Activated CD4-positive, alpha-beta T cell treated with anti-CD3 and anti-CD28 coated beads, Interleukin-2, amount 10 ng/mL, durations not matched to agents 24 days and 14 days (primary cell): ENCODE measurements around the gene SNX32. TPM values are rescaled to one million over a fixed set of nuclear protein-coding genes. Genes with fewer than 3 reads are reported as not detected.

ENCODE experiments used
- DNase-seq: peaks from one replicate; pipeline ENCODE4 v3.0.0; 2022
- H3K27ac Mint-ChIP-seq: one replicate; pipeline ENCODE4 v1.8.0; 2022; ENCODE audit warnings: mild to moderate bottlenecking, mixed read lengths
- H3K27me3 Mint-ChIP-seq: one replicate; pipeline ENCODE4 v1.8.0; 2022; ENCODE audit warnings: mixed read lengths
- H3K36me3 Mint-ChIP-seq: one replicate; pipeline ENCODE4 v1.8.0; 2022; ENCODE audit warnings: low read depth, mild to moderate bottlenecking, mixed read lengths
- H3K4me1 Mint-ChIP-seq: one replicate; pipeline ENCODE4 v1.8.0; 2021; ENCODE audit warnings: mixed read lengths
- H3K4me3 Mint-ChIP-seq: one replicate; pipeline ENCODE4 v1.8.0; 2022; ENCODE audit warnings: mild to moderate bottlenecking, moderate library complexity, mixed read lengths
- H3K9me3 Mint-ChIP-seq: one replicate; pipeline ENCODE4 v1.8.0; 2021; ENCODE audit warnings: mixed read lengths
- intact Hi-C: fragments of 100-400 bp; cut with micrococcal nuclease; formaldehyde crosslinking; loops from one replicate; pipeline ENCODE4 v1.15.1; 2023
- total RNA-seq: library from RNA; stranded (reverse); gene quantifications from 2 replicates; pipeline ENCODE4 v1.2.3, GENCODE V29; 2022

SNX32 gene
- total RNA-seq, 1 donor from 2014 or later = 2.1 TPM

DNA sequence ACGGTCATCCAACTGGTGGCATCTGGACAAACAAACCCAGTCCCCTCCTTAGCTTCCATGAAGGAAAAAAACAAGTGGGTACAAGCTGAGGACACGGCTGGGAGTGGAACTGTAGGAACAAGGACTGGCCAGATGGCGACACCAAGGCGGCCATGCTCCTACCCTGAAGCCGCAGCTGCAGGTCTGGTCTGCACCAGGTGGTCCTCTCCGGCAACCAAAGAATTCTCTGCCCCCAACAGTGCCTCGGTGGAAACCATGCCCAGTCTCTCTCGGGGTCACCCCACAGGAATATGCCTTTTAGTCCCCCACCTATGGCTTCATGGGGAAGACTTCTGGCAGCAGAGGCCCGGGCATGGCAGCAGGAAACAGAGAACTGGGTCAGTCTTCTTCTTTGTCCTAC lies 24.3 kb upstream of the SNX32 start:
- intact Hi-C loops = loop anchor here (10.0 kb wide), 1 partner anchor 1055 kb away; no protein-coding TSS in a partner anchor
- DNase-seq = no peak
- Mint-ChIP-seq H3K4me3 (no peak overlapping the region), H3K27me3 (peaks cover 17% of the 10 kb centered on the region), H3K27ac (no peak overlapping the region), H3K36me3 (no peaks in the 10 kb centered on the region), H3K9me3 (no peaks in the 10 kb centered on the region), H3K4me1 (peaks cover 3% of the 10 kb centered on the region)

DNA sequence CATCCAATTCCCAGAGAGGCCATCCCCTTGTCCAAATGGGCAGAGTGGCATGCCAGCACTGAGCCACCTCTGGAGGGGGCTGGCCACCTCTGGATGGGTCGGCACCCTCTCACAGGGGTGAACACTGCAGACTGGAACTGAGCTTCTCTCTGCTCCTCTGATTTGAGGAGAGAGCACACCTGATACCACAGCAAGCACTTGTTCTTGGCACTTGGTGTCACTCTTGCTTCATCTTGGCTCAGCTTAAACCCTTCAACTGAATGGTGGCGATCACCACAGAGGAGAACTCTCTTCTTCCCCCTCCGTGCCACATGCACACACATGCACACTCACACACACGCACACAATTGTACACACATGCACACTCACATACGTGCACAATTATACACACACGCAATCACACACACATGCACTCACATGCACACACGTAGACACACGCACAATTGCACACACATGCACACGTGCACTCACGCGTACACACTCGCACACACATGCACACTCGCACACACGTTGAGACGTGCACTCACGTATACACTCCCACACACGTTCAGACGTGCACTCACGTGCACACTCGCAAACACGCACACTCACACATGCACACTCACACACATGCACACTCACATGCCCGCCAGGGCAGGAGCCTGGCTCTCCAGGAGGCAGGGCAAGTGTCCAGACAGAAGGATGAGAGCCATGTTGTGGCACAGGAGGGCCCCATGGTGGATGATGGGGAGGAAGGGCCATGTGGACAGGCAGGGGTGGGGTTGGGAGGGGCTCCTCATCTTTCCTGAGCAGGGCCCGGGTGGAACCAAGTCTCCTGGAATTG lies 23.5 kb upstream of the SNX32 start:
- DNase-seq = no peak
- H3K4me3 Mint-ChIP-seq = no peak overlapping the region
- no peaks in the 10 kb centered on the region for H3K36me3 Mint-ChIP-seq
- peaks cover 15% of the 10 kb centered on the region for H3K27me3 Mint-ChIP-seq
- intact Hi-C loops = no loop called here
- H3K4me1 Mint-ChIP-seq = peaks cover 3% of the 10 kb centered on the region
- no peak overlapping the region for H3K27ac Mint-ChIP-seq
- no peaks in the 10 kb centered on the region for H3K9me3 Mint-ChIP-seq

DNA sequence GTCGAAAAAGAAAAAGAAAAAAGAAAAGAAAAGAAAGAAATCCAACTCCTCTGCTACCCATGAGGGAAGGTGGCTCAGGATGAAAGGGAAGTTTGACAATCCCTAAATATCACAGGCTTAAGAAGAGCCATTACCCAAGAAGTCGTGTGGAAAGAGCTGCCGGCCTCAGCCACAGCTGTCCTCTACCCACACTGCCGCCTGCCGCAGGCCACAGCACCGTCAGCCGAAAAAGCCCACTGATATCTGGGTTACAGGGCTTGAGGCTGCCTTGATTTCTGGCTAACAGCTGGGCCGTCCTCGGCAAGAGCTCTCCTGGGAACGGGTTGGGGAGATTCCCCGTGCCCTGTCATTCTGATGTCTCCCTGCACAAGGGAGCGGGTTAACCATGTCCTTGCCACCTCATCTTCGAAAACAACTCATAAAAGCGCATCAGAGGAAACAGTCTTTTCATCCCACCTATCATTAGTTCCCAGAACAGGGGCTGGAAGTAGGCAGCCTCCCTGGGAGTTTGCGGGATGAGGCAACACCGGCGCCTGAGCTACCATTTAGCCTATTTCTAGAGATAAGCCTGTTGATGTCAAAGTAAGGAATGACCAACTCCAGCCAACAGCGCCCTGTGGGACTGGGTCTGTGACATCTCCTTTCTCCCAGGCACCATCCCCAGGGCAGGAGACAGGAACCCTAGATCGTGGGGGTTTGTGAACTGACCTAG lies 21.8 kb upstream of the SNX32 start:
- no peak overlapping the region for H3K4me3 Mint-ChIP-seq
- intact Hi-C loops = no loop called here
- DNase-seq = no peak
- H3K4me1 Mint-ChIP-seq = peaks cover 10% of the 10 kb centered on the region
- H3K9me3 Mint-ChIP-seq = no peaks in the 10 kb centered on the region
- H3K27me3 Mint-ChIP-seq = peaks cover 15% of the 10 kb centered on the region
- H3K36me3 Mint-ChIP-seq = no peaks in the 10 kb centered on the region
- peak overlapping the region; percentile 20 for H3K27ac Mint-ChIP-seq

DNA sequence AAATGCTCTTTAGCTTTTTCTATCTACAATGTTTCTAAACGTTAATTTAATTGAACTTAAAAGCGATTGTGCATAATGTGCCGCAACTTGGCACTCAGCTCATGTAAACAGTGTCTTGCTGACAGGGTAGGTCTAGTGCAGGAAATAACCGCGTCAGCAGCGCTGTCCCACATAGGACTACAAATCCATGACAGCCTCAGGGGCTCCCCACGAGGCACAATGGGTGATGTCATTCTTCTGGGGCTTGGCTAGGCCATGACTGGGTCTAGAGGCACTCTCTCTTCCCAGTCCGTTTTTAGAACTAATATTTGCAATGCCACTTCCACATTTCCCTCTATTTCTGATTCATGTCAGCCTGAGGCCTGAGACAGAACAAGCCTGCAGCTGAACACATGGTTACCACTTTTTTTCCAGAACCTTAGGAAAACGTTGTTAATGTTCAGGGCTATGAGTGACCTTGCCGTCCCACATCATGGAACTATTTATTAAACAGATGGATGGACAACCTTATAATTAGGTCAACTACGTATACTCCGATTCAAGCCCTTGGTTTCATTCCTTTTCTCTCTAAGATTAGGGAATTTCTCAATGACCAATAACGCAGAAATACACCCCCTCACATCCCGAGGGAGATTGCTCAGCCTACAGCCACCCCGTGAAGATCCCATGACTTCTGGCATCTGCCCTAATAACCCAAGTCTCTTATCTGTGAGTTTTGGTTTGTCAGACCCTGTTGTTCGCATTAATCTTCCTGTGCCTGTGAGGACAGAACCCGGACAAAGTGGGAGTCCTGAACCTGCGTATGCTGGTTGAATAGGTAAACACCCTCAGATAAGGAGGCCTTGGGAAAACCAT lies 19.4 kb upstream of the SNX32 start:
- Mint-ChIP-seq H3K36me3 (no peaks in the 10 kb centered on the region), H3K9me3 (no peaks in the 10 kb centered on the region), H3K4me1 (peaks cover 21% of the 10 kb centered on the region), H3K4me3 (no peak overlapping the region), H3K27ac (no peak overlapping the region), H3K27me3 (peaks cover 7% of the 10 kb centered on the region)
- DNase-seq = no peak
- intact Hi-C loops = no loop called here

DNA sequence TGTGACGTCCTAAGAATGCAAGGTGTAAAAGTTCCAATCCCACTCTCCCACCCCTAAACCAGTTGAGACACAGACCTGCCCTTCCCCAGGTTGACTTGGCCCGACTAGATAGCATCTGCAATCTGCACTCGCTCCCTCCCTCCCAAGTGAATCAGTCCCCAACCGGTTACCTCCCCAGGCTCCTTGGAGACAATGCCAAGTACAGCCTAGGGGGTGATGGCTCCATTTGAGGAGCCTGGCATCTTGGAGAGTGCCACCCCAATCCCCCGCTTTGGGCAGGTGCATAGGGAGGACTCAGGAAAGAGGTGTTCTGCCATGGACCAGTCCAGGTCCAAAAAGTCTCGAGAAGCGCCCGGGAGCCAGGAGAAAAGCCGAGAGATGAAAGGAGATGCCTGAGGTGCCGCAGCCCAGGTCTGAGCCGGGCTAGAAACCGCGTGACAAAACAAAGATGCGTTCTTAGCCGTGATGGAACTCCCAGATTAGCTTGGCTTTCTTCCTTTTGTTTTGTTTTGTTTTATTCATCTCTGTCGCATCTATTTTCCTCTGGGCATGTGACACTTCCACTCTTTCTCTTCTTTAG lies 18.7 kb upstream of the SNX32 start:
- H3K4me3 Mint-ChIP-seq = no peak overlapping the region
- H3K36me3 Mint-ChIP-seq = no peaks in the 10 kb centered on the region
- peaks cover 7% of the 10 kb centered on the region for H3K27me3 Mint-ChIP-seq
- H3K27ac Mint-ChIP-seq = no peak overlapping the region
- intact Hi-C loops = no loop called here
- peaks cover 21% of the 10 kb centered on the region for H3K4me1 Mint-ChIP-seq
- H3K9me3 Mint-ChIP-seq = no peaks in the 10 kb centered on the region
- DNase-seq = no peak

DNA sequence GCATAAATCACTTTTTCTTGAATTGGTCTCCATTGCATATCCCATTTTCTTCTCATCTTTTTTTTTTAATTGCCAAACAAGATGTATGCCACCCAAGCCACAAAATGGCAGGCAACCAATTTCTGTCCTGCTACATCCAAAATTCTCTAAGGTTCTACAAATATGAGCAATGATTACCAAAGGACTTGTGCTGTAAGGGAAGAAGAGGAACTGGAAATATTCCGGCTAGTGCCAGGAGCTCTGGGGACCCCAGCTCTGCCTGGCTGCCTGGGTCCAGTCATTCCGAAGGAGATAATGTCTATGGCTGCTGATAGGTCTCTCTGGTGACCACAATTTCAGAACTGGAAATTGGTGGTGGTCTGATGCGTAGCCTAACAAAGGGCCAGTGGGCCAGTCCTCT lies 17.1 kb upstream of the SNX32 start:
- Mint-ChIP-seq H3K27me3 (peaks cover 2% of the 10 kb centered on the region), H3K4me3 (peak overlapping the region; percentile 83), H3K9me3 (no peaks in the 10 kb centered on the region), H3K27ac (no peak overlapping the region), H3K4me1 (peaks cover 17% of the 10 kb centered on the region), H3K36me3 (no peaks in the 10 kb centered on the region)
- intact Hi-C loops = no loop called here
- no peak for DNase-seq

DNA sequence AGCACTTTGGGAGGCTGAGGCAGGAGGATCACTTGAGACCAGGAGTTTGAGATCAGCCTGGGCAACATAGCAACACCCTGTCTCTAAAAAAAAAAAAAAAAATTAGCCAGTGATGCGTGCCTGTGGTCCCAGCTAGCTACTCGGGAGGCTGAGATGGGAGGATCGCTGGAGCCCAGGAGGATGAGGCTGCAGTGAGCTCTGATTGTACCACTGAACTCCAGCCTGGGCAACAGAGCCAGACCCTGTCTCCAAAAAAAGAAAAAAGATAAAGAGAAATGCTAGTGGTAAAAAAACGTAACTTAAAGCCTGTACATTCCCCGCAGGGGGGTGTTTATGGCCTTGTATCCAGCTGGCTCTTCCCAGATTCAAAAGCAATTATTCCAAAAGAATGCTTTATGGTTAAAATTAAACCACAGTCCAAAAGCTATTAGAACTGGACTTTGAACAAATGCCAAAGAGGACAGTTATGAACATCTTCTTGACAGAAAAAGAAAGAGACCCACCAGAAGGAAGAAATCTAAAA lies 16.4 kb upstream of the SNX32 start:
- DNase-seq = no peak

DNA sequence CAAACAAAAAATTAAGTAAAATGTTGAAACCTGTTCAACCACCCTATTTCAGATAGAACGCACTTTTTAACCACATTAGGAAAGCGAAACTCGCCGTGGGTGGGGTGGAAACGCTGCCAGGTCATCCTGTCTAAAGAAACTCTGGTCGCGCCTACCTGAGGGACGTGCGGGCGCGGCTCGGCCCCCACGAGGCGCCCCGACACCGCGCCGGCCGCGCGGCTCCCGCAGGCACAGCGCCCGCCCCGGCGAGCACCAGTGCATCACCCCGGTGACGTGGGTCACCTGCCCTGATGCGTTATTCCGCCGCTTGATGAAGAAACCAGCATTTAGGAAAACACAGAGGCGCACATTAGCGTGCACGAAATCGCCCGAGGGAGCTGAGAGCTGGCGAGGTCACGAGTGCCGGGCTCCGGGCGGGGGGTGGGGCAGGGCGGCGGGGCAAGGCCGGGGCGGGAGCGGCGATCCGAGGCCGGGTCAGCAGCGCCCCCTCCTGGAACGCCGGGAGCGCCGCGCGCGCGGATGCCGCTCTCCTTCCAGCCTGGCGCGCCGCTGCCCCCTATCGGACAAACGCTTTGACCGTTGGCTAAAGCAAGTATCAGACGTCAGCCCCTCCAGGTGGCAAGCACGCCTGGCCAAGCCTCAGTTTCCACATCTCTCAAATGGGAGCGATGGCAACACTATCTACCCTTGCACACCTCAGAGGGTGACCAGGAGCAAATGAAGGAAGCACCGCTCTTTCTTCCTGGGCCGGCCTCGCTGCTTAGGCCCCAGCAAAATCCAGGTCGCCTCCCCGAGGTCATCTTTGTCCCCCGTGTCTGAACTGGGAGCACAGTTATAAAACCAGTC lies 15.7 kb upstream of the SNX32 start:
- Mint-ChIP-seq H3K4me3 (peak overlapping the region; percentile 83), H3K27me3 (peaks cover 2% of the 10 kb centered on the region), H3K36me3 (no peaks in the 10 kb centered on the region), H3K4me1 (peaks cover 17% of the 10 kb centered on the region), H3K9me3 (no peaks in the 10 kb centered on the region), H3K27ac (peak overlapping the region; percentile 87)
- intact Hi-C loops = loop anchor here (1.0 kb wide), 4 partner anchors 38 to 244 kb away; partner anchors contain the start of gene AP5B1
- peak; percentile 98 for DNase-seq

More for the DNA sequence above, 16.4 kb upstream of the SNX32 start:
- Mint-ChIP-seq H3K9me3 (no peaks in the 10 kb centered on the region), H3K4me1 (peaks cover 17% of the 10 kb centered on the region), H3K27ac (peak overlapping the region; percentile 87), H3K27me3 (peaks cover 2% of the 10 kb centered on the region), H3K4me3 (peak overlapping the region; percentile 83), H3K36me3 (no peaks in the 10 kb centered on the region)
- intact Hi-C loops = no loop called here

DNA sequence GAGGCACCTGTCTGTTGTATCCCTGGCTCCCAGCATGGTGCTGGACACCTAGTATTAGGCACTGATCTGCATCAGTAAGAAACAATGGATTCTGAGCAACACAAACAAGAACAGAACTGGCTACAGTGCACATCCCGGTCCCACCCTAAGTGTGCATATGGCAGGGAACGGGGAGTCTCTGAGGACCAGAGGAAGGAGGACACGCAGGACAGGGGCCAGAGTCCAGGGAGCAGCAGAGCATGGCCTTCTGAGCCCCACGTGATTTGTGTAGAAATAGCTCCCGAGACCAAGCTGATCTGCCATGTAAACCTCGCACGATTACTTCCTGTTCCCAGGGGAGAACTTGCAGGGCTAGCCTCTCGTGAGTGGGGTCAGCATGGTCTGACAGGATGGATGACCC lies 12.7 kb upstream of the SNX32 start:
- Mint-ChIP-seq H3K27ac (no peak overlapping the region), H3K4me3 (no peak overlapping the region), H3K4me1 (peaks cover 17% of the 10 kb centered on the region), H3K27me3 (no peaks in the 10 kb centered on the region), H3K36me3 (no peaks in the 10 kb centered on the region), H3K9me3 (no peaks in the 10 kb centered on the region)
- intact Hi-C loops = no loop called here
- no peak for DNase-seq

DNA sequence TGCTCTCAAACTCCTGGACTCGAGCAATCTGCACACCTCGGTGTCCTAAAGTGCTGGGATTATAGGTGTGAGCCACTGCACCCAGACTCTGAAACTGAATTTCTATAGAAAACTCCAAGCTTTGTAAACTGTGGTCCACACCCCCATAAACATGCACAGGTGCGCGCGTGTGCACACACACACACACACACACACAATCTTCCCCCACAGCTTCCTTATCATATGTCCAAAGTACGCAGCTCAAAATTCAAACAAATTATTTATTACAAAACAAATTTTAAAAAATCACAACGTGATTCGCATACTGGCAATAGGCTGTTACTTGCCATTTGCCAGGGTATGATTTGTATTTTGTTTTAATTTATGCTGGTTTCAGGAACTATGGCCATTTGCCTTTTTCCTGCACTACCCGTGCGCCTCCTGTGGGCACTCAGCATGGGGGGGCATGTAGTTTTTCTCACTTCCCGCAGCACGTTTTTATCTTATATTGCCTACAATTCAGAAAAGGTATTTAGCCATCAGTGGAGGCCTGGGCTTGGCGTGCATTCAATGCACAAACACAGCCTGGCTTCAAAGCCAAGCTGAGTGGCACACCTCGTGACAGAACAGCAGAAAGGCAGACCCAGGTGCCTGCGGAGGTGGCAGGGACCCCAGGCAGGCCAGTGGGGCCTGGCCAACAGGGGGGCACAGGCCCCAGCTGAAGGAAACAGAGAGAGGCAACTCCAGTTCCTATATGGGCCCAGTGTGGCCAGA lies 10.8 kb upstream of the SNX32 start:
- Mint-ChIP-seq H3K9me3 (no peaks in the 10 kb centered on the region), H3K36me3 (no peaks in the 10 kb centered on the region), H3K27ac (no peak overlapping the region), H3K27me3 (no peaks in the 10 kb centered on the region), H3K4me3 (no peak overlapping the region), H3K4me1 (peaks cover 10% of the 10 kb centered on the region)
- intact Hi-C loops = no loop called here
- DNase-seq = no peak

DNA sequence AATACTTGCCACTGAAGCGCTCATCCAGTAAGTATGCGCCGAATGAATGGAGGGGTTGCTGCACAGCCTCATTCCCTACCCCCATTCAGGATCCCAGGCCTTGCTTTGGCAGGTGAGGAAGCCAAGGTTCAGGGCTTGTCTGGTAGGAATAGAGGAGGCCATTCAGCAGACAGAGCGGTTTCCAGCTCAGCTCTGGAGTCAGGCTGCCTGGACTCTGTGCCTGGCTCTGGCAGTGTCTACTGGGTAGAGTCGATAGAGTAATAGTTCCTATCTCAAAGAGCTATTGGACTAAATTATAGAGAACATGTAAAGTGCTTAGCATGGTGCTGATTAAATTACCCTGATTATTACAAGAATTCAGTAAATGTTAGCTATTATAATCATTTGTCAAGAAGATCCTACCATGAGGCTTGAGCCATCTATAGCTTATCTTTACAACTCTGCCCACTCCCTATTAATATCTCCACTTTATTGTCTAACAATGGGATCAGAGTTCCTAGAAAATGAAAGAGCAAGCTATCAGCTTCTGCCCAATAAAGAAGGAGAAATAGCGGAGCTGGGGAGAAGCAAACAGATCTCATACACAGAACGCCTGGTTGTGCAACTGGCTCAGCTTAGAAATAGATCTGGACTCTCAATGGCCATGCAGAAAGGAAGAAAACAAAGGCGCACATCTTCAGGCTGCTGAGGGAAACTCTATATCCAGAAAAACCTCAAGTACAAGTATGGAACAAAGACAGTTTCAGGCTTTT lies 6.6 kb upstream of the SNX32 start:
- Mint-ChIP-seq H3K9me3 (peaks cover 4% of the 10 kb centered on the region), H3K36me3 (no peaks in the 10 kb centered on the region), H3K27ac (peak overlapping the region; percentile 44), H3K4me3 (no peak overlapping the region), H3K4me1 (peaks cover 23% of the 10 kb centered on the region), H3K27me3 (peaks cover 15% of the 10 kb centered on the region)
- DNase-seq = no peak
- intact Hi-C loops = no loop called here

DNA sequence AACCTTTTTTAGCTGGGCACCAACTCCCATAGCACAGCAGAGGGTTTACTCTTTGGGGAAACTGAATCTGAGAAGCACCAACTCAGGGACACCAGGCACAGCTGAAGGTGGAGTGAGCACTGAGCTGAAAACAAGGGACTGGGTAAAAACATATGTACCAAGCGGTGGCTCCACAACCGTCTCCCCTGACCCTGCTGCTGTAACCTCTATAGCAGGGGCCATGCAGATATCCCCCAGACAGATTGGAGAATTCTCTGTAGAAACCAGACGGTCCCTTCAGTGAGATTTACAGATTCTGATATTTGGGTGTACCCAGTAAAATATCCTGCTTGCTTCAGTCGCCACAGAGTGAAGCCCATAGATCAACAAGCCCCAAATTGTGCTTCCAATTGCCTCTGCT lies 4.3 kb upstream of the SNX32 start:
- intact Hi-C loops = no loop called here
- no peak for DNase-seq
- Mint-ChIP-seq H3K9me3 (peaks cover 9% of the 10 kb centered on the region), H3K27ac (no peak overlapping the region), H3K36me3 (no peaks in the 10 kb centered on the region), H3K4me3 (no peak overlapping the region), H3K27me3 (peaks cover 20% of the 10 kb centered on the region), H3K4me1 (peaks cover 31% of the 10 kb centered on the region)
